WTC11 (cell line): ENCODE data around the gene KRT37. TPM values are rescaled to one million over a fixed set of nuclear protein-coding genes. Genes with fewer than 3 reads are reported as not detected.
"Not testable (repeated sequence)": the region's sequence is repeated elsewhere in the genome, so short reads cannot be mapped to it uniquely, and the experiment has no call there.

ENCODE experiments used
- ATAC-seq: fragments of 200-7000 bp; cut with Tn5 transposase; 2 replicates; pipeline ENCODE4 v1.10.0; 2021; ENCODE audit warnings: mild to moderate bottlenecking, moderate library complexity
- CTCF ChIA-PET: fragments of 300-600 bp; sonication (Branson Sonifier 250); formaldehyde crosslinking; loops from one replicate; lab custom pipeline; 2021; ENCODE audit warnings: antibody characterized with exemption; lab: Charles Lee
- POLR2A ChIA-PET: fragments of 350-600 bp; sonication (Branson Sonifier 250); formaldehyde crosslinking; loops from one replicate; lab custom pipeline; 2021; ENCODE audit warnings: antibody characterized with exemption; lab: Charles Lee
- DNase-seq: peaks from one replicate; pipeline ENCODE4 v3.0.0; 2021; ENCODE audit warnings: low spot score
- H3K27ac Mint-ChIP-seq: 2 replicates; pipeline ENCODE4 v1.8.0; 2021; ENCODE audit warnings: mixed read lengths
- H3K27me3 Mint-ChIP-seq: 2 replicates; pipeline ENCODE4 v1.8.0; 2021; ENCODE audit warnings: low read depth, mild to moderate bottlenecking, moderate library complexity, mixed read lengths
- H3K36me3 Mint-ChIP-seq: 2 replicates; pipeline ENCODE4 v1.8.0; 2021; ENCODE audit warnings: mixed read lengths
- H3K4me1 Mint-ChIP-seq: 2 replicates; pipeline ENCODE4 v1.8.0; 2022; ENCODE audit warnings: mixed read lengths
- H3K4me3 Mint-ChIP-seq: 2 replicates; pipeline ENCODE4 v1.8.0; 2021; ENCODE audit warnings: mild to moderate bottlenecking, moderate library complexity, mixed read lengths
- H3K9me3 Mint-ChIP-seq: 2 replicates; pipeline ENCODE4 v1.8.0; 2021; ENCODE audit warnings: mixed read lengths
- AR ChIP-seq: fragments of 250-450 bp; sonication (Bioruptor Pico); IDR thresholded peaks from 2 replicates; pipeline ENCODE4 v1.9.0; 2021; ENCODE audit warnings: mild to moderate bottlenecking
- ATF3 ChIP-seq: sonication (generic); formaldehyde crosslinking; conservative IDR thresholded peaks from 2 replicates; pipeline ENCODE4 v1.8.1; 2022; ENCODE audit warnings: mild to moderate bottlenecking, missing genetic modification reagents
- ATF6 ChIP-seq: sonication (generic); formaldehyde crosslinking; IDR thresholded peaks from 2 replicates; pipeline ENCODE4 v1.8.1; 2023; ENCODE audit warnings: mild to moderate bottlenecking, missing genetic modification reagents
- ELF4 ChIP-seq: sonication (generic); formaldehyde crosslinking; IDR thresholded peaks from 2 replicates; pipeline ENCODE4 v1.8.1; 2022; ENCODE audit warnings: low read depth, mild to moderate bottlenecking, moderate library complexity, missing genetic modification reagents
- FOXP1 ChIP-seq: sonication (generic); formaldehyde crosslinking; IDR thresholded peaks from 2 replicates; pipeline ENCODE4 v1.8.0; 2022; ENCODE audit warnings: missing genetic modification reagents, mild to moderate bottlenecking, moderate library complexity, borderline replicate concordance
- IRF2 ChIP-seq: sonication (generic); formaldehyde crosslinking; IDR thresholded peaks from 2 replicates; pipeline ENCODE4 v1.8.0; 2022; ENCODE audit warnings: low read depth, missing genetic modification reagents, borderline replicate concordance
- JUN ChIP-seq: sonication (generic); formaldehyde crosslinking; IDR thresholded peaks from 2 replicates; pipeline ENCODE4 v1.8.0; 2023; ENCODE audit warnings: mild to moderate bottlenecking, missing genetic modification reagents
- MXD4 ChIP-seq: fragments of 250-450 bp; sonication (Bioruptor Pico); IDR thresholded peaks from 2 replicates; pipeline ENCODE4 v1.8.0; 2021; ENCODE audit warnings: mild to moderate bottlenecking, moderate library complexity, borderline replicate concordance
- RELA ChIP-seq: sonication (generic); formaldehyde crosslinking; IDR thresholded peaks from 2 replicates; pipeline ENCODE4 v1.8.1; 2022; ENCODE audit warnings: missing genetic modification reagents, mild to moderate bottlenecking, borderline replicate concordance
- SOX15 ChIP-seq: fragments of 250-450 bp; sonication (Bioruptor Pico); IDR thresholded peaks from 2 replicates; pipeline ENCODE4 v1.9.0; 2021; ENCODE audit warnings: mild to moderate bottlenecking
- TEAD1 ChIP-seq: sonication (generic); formaldehyde crosslinking; IDR thresholded peaks from 2 replicates; pipeline ENCODE4 v1.8.0; 2022; ENCODE audit warnings: mild to moderate bottlenecking, missing genetic modification reagents
- ZNF232 ChIP-seq: sonication (generic); formaldehyde crosslinking; IDR thresholded peaks from 2 replicates; pipeline ENCODE4 v1.8.0; 2022; ENCODE audit warnings: mild to moderate bottlenecking, missing genetic modification reagents
- total RNA-seq: library from RNA; stranded (reverse); gene quantifications from 3 replicates; pipeline ENCODE4 v1.2.3, GENCODE V29; 2021
- TF ChIP-seq, protein P1 (sequence below): sonication (generic); formaldehyde crosslinking; IDR thresholded peaks from 2 replicates; pipeline ENCODE4 v1.8.1; 2023; ENCODE audit warnings: mild to moderate bottlenecking, moderate library complexity, missing genetic modification reagents
- TF ChIP-seq, protein P2 (sequence below): sonication (generic); formaldehyde crosslinking; IDR thresholded peaks from 2 replicates; pipeline ENCODE4 v1.8.1; 2022; ENCODE audit warnings: mild to moderate bottlenecking, missing genetic modification reagents, moderate library complexity, borderline replicate concordance
- TF ChIP-seq, protein P3 (sequence below): sonication (generic); formaldehyde crosslinking; IDR thresholded peaks from 2 replicates; pipeline ENCODE4 v1.8.0; 2023; ENCODE audit warnings: missing genetic modification reagents
- TF ChIP-seq, protein P4 (sequence below): sonication (generic); formaldehyde crosslinking; IDR thresholded peaks from 2 replicates; pipeline ENCODE4 v1.8.1; 2022; ENCODE audit warnings: mild to moderate bottlenecking, moderate library complexity, missing genetic modification reagents

Gene KRT37
- total RNA-seq, 1 experiment from 2014 or later = not detected

GRCh38 chr17:41434005-41434404 is 9.6 kb upstream of the KRT37 start:
- TF ChIP-seq SOX15 (no peak), FOXP1 (CRISPR knock-in tag) (no peak)
- TF ChIP-seq, protein P1, sequence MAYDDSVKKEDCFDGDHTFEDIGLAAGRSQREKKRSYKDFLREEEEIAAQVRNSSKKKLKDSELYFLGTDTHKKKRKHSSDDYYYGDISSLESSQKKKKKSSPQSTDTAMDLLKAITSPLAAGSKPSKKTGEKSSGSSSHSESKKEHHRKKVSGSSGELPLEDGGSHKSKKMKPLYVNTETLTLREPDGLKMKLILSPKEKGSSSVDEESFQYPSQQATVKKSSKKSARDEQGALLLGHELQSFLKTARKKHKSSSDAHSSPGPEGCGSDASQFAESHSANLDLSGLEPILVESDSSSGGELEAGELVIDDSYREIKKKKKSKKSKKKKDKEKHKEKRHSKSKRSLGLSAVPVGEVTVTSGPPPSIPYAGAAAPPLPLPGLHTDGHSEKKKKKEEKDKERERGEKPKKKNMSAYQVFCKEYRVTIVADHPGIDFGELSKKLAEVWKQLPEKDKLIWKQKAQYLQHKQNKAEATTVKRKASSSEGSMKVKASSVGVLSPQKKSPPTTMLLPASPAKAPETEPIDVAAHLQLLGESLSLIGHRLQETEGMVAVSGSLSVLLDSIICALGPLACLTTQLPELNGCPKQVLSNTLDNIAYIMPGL (CRISPR knock-in tag) = no peak
- TF ChIP-seq, protein P2, sequence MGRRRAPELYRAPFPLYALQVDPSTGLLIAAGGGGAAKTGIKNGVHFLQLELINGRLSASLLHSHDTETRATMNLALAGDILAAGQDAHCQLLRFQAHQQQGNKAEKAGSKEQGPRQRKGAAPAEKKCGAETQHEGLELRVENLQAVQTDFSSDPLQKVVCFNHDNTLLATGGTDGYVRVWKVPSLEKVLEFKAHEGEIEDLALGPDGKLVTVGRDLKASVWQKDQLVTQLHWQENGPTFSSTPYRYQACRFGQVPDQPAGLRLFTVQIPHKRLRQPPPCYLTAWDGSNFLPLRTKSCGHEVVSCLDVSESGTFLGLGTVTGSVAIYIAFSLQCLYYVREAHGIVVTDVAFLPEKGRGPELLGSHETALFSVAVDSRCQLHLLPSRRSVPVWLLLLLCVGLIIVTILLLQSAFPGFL (CRISPR knock-in tag) = no peak

DNA sequence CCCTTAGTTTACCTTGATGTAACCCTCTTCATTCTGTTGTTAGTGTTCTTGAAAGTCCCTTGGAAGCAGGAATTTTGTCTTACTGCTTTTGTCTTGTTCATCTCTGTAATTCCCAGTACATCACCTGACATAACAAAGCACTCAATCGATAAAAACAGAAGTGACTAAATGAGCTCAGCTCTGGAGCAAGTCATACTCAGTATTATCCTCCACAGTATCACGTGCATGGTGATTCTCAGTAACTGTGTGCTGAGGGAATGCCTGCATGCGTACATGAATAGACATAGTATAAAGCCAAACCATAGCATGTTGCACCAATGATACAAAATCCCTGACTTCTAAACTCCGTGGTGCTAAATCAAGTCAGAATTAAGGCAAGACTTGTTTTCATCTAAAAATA is 9.2 kb upstream of the KRT37 start:
- H3K4me3 Mint-ChIP-seq = no peak overlapping the region
- H3K36me3 Mint-ChIP-seq = no peaks in the 10 kb centered on the region
- no peak for DNase-seq
- ATAC-seq = no peak
- no peaks in the 10 kb centered on the region for H3K9me3 Mint-ChIP-seq
- ChIA-PET POLR2A (no interaction called here), CTCF (interaction anchor here (2.8 to 3.3 kb wide), 2 partner anchors 16 to 116 kb away, joined by 12 to 22 read pairs; no protein-coding TSS in a partner anchor)
- TF ChIP-seq JUN = no peak
- no peak overlapping the region for H3K27ac Mint-ChIP-seq
- no peaks in the 10 kb centered on the region for H3K27me3 Mint-ChIP-seq
- H3K4me1 Mint-ChIP-seq = peaks cover 4% of the 10 kb centered on the region

More at GRCh38 chr17:41434005-41434404, 9.6 kb upstream of the KRT37 start:
- ChIA-PET POLR2A (no interaction called here), CTCF (interaction anchor here (2.8 to 3.3 kb wide), 2 partner anchors 16 to 115 kb away, joined by 12 to 22 read pairs; no protein-coding TSS in a partner anchor)
- Mint-ChIP-seq H3K4me1 (no peaks in the 10 kb centered on the region), H3K36me3 (no peaks in the 10 kb centered on the region), H3K27ac (no peak overlapping the region), H3K4me3 (no peak overlapping the region), H3K9me3 (no peaks in the 10 kb centered on the region), H3K27me3 (no peaks in the 10 kb centered on the region)
- no peak for DNase-seq
- no peak for ATAC-seq

- CTCF ChIA-PET = interaction anchor here (1.6 to 2.5 kb wide), 2 partner anchors 13 to 119 kb away, joined by 5 to 16 read pairs; no protein-coding TSS in a partner anchor
- H3K9me3 Mint-ChIP-seq, H3K36me3 Mint-ChIP-seq, H3K27me3 Mint-ChIP-seq, H3K27ac Mint-ChIP-seq, H3K4me3 Mint-ChIP-seq, H3K4me1 Mint-ChIP-seq, DNase-seq, ATAC-seq, POLR2A ChIA-PET: not testable (repeated sequence)
These were observed 6.0 kb upstream of the KRT37 start for GRCh38 chr17:41430376-41430775.

DNA sequence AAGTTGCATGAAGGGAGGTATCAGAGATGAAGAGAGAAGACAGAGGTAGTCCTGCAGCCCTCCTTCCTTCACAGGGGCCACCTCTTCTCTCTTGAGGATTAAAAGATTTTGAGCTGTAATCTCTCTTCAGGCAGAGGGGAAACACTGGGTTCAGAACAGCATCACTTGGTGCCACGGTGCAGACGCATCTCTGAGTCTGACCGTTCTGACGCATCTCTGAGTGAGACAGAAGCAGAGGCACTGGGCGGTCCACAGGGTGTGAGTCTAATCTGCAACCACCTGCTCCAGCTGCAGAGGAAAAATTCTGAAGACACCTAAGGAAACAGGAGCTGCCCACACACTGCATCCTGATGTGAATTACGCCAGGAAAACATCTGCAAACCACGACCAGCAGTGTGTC is 5.3 kb upstream of the KRT37 start:
- TF ChIP-seq, protein P3, sequence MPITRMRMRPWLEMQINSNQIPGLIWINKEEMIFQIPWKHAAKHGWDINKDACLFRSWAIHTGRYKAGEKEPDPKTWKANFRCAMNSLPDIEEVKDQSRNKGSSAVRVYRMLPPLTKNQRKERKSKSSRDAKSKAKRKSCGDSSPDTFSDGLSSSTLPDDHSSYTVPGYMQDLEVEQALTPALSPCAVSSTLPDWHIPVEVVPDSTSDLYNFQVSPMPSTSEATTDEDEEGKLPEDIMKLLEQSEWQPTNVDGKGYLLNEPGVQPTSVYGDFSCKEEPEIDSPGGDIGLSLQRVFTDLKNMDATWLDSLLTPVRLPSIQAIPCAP (CRISPR knock-in tag) = no peak
- TF ChIP-seq ATF6 (CRISPR knock-in tag) (no peak), AR (CRISPR knock-in tag) (no peak), RELA (no peak), ELF4 (no peak), ZNF232 (CRISPR knock-in tag) (no peak), MXD4 (no peak), FOXP1 (CRISPR knock-in tag) (no peak), ATF3 (no peak), IRF2 (CRISPR knock-in tag) (no peak), TEAD1 (CRISPR knock-in tag) (no peak)
- TF ChIP-seq, protein P4, sequence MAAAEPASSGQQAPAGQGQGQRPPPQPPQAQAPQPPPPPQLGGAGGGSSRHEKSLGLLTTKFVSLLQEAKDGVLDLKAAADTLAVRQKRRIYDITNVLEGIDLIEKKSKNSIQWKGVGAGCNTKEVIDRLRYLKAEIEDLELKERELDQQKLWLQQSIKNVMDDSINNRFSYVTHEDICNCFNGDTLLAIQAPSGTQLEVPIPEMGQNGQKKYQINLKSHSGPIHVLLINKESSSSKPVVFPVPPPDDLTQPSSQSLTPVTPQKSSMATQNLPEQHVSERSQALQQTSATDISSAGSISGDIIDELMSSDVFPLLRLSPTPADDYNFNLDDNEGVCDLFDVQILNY (CRISPR knock-in tag) = no peak
- Mint-ChIP-seq H3K4me3 (no peak overlapping the region), H3K4me1 (peaks cover 7% of the 10 kb centered on the region), H3K9me3 (no peaks in the 10 kb centered on the region), H3K27me3 (no peaks in the 10 kb centered on the region; the same call in 1 of the 2 replicates), H3K27ac (no peak overlapping the region), H3K36me3 (no peaks in the 10 kb centered on the region)
- no peak for DNase-seq
- CTCF ChIA-PET = interaction anchor here (1.6 to 2.5 kb wide), 2 partner anchors 12 to 119 kb away, joined by 5 to 16 read pairs; no protein-coding TSS in a partner anchor
- POLR2A ChIA-PET = no interaction called here
- ATAC-seq = no peak
